ENCODE measurements around the gene VASH1. TPM values are rescaled to one million over a fixed set of nuclear protein-coding genes. Genes with fewer than 3 reads are reported as not detected.

Gene VASH1
- total and polyA plus RNA-seq, 2 of the 13 experiments (the other 11 are each of a cell fraction or from before 2014, with no cell fraction given): 0.11 to 0.24 TPM

DNA sequence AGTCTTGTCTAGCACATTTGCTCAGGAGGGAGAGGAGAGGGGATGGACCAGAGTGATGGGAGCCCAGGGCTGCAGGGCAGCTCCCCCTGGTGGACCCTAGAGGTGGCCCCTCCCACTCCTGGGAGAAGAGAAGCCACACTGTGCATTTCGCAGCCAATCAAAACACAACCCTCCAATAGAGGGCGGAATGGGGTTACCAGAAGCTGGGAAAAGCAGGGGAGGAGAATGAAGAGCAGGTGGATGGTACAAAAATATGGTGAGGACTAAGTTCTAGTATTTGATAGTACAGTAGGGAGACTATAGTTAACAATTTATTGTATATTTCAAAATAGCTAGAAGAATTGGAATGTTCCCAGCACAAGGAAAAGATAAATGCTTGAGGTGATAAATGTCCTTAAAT is 23.6 kb downstream of the VASH1 start (continued):
- TF ChIP-seq, protein P1, sequence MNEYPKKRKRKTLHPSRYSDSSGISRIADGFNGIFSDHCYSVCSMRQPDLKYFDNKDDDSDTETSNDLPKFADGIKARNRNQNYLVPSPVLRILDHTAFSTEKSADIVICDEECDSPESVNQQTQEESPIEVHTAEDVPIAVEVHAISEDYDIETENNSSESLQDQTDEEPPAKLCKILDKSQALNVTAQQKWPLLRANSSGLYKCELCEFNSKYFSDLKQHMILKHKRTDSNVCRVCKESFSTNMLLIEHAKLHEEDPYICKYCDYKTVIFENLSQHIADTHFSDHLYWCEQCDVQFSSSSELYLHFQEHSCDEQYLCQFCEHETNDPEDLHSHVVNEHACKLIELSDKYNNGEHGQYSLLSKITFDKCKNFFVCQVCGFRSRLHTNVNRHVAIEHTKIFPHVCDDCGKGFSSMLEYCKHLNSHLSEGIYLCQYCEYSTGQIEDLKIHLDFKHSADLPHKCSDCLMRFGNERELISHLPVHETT (CRISPR knock-in tag; conservative IDR thresholded peaks at IDR 0.05): no peak
- no peak for TF ChIP-seq TBX3 (IDR thresholded peaks at IDR 0.05; ENCODE audit: borderline replicate concordance)
- TF ChIP-seq, protein P2, sequence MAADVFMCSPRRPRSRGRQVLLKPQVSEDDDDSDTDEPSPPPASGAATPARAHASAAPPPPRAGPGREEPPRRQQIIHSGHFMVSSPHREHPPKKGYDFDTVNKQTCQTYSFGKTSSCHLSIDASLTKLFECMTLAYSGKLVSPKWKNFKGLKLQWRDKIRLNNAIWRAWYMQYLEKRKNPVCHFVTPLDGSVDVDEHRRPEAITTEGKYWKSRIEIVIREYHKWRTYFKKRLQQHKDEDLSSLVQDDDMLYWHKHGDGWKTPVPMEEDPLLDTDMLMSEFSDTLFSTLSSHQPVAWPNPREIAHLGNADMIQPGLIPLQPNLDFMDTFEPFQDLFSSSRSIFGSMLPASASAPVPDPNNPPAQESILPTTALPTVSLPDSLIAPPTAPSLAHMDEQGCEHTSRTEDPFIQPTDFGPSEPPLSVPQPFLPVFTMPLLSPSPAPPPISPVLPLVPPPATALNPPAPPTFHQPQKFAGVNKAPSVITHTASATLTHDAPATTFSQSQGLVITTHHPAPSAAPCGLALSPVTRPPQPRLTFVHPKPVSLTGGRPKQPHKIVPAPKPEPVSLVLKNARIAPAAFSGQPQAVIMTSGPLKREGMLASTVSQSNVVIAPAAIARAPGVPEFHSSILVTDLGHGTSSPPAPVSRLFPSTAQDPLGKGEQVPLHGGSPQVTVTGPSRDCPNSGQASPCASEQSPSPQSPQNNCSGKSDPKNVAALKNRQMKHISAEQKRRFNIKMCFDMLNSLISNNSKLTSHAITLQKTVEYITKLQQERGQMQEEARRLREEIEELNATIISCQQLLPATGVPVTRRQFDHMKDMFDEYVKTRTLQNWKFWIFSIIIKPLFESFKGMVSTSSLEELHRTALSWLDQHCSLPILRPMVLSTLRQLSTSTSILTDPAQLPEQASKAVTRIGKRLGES (CRISPR knock-in tag; IDR thresholded peaks at IDR 0.05; ENCODE audit: borderline replicate concordance): no peak
- peak; percentile 30; the same call in 1 of the 2 replicates for TF ChIP-seq SALL1 (CRISPR knock-in tag; IDR thresholded peaks at IDR 0.05)
- TF ChIP-seq ZEB1 (IDR thresholded peaks at IDR 0.05; ENCODE audit: insufficient replicate concordance, low read depth): no peak
- TF ChIP-seq, protein P3, sequence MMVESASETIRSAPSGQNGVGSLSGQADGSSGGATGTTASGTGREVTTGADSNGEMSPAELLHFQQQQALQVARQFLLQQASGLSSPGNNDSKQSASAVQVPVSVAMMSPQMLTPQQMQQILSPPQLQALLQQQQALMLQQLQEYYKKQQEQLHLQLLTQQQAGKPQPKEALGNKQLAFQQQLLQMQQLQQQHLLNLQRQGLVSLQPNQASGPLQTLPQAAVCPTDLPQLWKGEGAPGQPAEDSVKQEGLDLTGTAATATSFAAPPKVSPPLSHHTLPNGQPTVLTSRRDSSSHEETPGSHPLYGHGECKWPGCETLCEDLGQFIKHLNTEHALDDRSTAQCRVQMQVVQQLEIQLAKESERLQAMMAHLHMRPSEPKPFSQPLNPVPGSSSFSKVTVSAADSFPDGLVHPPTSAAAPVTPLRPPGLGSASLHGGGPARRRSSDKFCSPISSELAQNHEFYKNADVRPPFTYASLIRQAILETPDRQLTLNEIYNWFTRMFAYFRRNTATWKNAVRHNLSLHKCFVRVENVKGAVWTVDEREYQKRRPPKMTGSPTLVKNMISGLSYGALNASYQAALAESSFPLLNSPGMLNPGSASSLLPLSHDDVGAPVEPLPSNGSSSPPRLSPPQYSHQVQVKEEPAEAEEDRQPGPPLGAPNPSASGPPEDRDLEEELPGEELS (CRISPR knock-in tag; IDR thresholded peaks at IDR 0.05): no peak
- no peak for TF ChIP-seq PLRG1 (conservative IDR thresholded peaks at IDR 0.05)
- 0 out of 2 replicates have a peak, but pooled peaks have one; percentile 56 for TF ChIP-seq ZMYM4 (CRISPR knock-in tag; IDR thresholded peaks at IDR 0.05)
- 0 out of 2 replicates have a peak, but pooled peaks have one; percentile 38 for TF ChIP-seq SAP130 (CRISPR knock-in tag; IDR thresholded peaks at IDR 0.05; ENCODE audit: low read depth)
- TF ChIP-seq ZNF430 (CRISPR knock-in tag; IDR thresholded peaks at IDR 0.05): 0 out of 2 replicates have a peak, but pooled peaks have one; percentile 24
- TF ChIP-seq ZNF264 (CRISPR knock-in tag; IDR thresholded peaks at IDR 0.05): no peak
- TF ChIP-seq, protein P4, sequence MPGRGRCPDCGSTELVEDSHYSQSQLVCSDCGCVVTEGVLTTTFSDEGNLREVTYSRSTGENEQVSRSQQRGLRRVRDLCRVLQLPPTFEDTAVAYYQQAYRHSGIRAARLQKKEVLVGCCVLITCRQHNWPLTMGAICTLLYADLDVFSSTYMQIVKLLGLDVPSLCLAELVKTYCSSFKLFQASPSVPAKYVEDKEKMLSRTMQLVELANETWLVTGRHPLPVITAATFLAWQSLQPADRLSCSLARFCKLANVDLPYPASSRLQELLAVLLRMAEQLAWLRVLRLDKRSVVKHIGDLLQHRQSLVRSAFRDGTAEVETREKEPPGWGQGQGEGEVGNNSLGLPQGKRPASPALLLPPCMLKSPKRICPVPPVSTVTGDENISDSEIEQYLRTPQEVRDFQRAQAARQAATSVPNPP (CRISPR knock-in tag; IDR thresholded peaks at IDR 0.05): no peak
- TF ChIP-seq NFE2L2 (IDR thresholded peaks at IDR 0.05; ENCODE audit: low read length): no peak
- no peak for TF ChIP-seq RNF2 (conservative IDR thresholded peaks at IDR 0.05; ENCODE audit: low read depth)
- TF ChIP-seq, protein P5, sequence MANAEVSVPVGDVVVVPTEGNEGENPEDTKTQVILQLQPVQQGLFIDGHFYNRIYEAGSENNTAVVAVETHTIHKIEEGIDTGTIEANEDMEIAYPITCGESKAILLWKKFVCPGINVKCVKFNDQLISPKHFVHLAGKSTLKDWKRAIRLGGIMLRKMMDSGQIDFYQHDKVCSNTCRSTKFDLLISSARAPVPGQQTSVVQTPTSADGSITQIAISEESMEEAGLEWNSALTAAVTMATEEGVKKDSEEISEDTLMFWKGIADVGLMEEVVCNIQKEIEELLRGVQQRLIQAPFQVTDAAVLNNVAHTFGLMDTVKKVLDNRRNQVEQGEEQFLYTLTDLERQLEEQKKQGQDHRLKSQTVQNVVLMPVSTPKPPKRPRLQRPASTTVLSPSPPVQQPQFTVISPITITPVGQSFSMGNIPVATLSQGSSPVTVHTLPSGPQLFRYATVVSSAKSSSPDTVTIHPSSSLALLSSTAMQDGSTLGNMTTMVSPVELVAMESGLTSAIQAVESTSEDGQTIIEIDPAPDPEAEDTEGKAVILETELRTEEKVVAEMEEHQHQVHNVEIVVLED (CRISPR knock-in tag; IDR thresholded peaks at IDR 0.05; ENCODE audit: borderline replicate concordance): no peak
- TF ChIP-seq MED13 (CRISPR knock-in tag; IDR thresholded peaks at IDR 0.05): no peak
- TF ChIP-seq ZNF501 (CRISPR knock-in tag; IDR thresholded peaks at IDR 0.05): no peak
- TF ChIP-seq, protein P6, sequence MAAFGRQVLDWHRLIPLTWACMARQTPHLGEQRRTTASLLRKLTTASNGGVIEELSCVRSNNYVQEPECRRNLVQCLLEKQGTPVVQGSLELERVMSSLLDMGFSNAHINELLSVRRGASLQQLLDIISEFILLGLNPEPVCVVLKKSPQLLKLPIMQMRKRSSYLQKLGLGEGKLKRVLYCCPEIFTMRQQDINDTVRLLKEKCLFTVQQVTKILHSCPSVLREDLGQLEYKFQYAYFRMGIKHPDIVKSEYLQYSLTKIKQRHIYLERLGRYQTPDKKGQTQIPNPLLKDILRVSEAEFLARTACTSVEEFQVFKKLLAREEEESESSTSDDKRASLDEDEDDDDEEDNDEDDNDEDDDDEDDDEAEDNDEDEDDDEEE (CRISPR knock-in tag; IDR thresholded peaks at IDR 0.05): no peak
- TF ChIP-seq YY1 (IDR thresholded peaks at IDR 0.05; ENCODE audit: insufficient read depth, insufficient replicate concordance, low read depth, low read length): peak; percentile 57
- TF ChIP-seq EHMT2 (IDR thresholded peaks at IDR 0.05; ENCODE audit: borderline replicate concordance, low read depth, low read length): no peak
- no peak for TF ChIP-seq ELF4 (CRISPR knock-in tag; IDR thresholded peaks at IDR 0.05; ENCODE audit: borderline replicate concordance)
